KBM-7 (cell line): ENCODE results near the gene DEF6.
A peak's percentile ranks its signal among the peaks of the same experiment; 100 is the strongest.
"Not testable (repeated sequence)": the region's sequence is repeated elsewhere in the genome, so short reads cannot be mapped to it uniquely, and the experiment has no call there.

ENCODE experiments used
- DNase-seq: peaks from one replicate; pipeline ENCODE4 v3.0.0-alpha.2; 2015
- in situ Hi-C: fragments of 300-500 bp; cut with MboI; formaldehyde crosslinking; loops from 2 replicates; pipeline ENCODE4 v1.14.3; 2020; ENCODE audit warnings: low sequenced_read_pairs, low pct_unique_long_range_greater_than_20kb, mixed read lengths

DEF6 gene

DNA sequence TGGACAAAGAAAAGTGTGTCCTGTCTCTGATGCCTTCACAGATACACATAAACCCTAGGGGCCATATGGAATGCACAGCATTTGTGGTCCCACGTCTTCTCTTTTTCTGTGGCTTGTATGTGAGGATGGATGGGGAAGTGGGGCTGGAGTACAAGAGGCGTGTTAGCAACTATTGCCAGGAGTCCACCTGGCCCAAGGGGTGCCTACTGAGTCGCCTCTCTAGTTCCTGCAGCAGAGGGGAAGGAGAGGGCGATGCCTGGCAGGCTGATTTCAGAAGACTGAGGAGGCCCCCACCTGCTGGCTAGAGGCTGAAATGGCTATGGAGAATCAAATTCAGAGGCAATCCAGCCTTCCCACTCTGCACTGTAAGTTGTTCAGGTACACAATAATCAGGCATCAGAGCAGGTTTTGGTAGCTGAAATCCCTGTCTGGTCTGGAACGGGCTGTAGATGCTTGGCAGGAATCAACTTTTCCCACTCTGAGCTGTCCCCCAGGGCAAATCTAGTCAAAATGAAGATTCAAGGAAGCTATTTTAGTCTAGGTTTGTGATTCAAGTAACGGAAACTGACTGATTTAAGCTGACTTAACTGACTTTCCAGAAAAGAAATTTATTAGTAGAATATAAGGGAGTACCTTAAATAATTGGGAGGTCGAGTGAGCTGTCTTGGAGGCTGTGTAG, 29.9 kb downstream of the DEF6 start:
- in situ Hi-C loops, result no loop called here
- peak; percentile 76 for DNase-seq

DNA sequence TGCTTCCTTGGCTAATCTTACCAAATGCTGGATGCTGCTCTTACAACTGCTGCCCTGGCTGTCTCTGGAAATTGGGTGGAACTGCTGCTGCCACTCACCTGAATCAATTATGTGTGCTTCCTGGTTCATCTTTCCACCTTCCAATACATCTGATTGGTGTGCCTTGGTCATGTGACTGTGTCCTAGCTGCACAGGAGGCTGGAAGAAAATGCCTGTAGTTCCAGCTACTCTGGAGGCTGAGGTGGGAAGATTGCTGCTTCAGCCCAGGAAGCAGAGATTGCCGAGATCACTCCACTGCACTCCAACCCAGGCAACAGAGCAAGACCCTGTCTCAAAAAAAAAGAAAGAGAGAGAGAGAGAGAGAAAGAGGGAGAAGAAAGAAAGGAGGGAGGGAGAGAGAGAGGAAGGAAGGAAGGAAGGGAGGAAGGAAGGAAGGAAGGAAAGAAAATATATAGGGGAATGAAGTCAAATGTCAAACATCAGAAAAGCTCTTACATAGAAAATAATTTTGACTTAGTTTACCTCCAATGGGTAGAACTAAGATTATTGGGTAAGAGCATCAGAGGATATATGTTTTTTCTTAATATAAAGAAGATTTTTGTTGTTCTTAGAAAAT, 30.6 kb downstream of the DEF6 start:
- no peak for DNase-seq
- in situ Hi-C loops, result no loop called here

DNA sequence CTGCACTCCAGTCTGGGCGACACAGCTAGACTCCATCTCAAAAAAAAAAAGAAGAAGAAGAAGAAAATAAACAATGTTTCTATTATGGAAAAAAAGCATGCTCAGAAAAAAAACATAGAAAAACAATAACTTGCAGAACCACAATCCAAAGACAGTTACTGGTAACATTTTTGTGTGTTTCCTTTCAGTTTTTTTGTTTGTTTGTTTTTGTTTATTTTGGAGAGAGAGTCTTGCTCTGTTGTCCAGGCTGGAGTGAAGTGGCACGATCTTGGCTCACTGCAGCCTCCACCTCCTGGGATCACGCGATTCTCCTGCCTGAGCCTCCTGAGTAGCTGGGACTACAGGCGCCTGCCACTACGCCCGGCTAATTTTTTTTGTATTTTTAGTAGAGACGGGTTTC, 31.3 kb downstream of the DEF6 start:
- DNase-seq, in situ Hi-C loops: not testable (repeated sequence)

DNA sequence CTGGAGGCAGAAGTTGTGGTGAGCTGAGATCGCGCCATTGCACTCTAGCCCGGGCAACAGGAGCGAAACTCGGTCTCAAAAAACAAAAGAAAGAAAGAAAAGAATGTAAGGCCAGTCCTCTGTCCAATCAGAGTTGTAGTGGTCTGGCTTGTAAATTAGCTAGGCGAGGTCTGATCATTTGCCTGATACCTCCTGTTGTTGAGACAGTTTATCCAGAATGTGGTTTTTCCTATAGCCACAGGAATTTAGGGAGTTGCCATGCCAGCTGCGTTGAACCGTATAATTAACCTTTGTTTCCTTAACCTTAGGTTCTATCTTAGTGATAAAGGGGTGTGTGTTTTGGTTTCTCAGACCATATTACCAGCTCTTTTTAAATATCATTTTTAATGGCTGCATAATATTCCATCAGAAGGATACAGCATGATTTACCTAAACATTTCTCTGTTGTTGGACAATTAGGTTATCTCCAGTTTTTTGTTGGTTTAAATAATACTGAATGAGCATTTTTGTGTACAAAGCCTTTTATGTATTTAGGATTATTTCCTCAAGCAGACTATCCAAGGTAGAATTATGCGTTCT, 33.0 kb downstream of the DEF6 start:
- no peak for DNase-seq
- in situ Hi-C loops, result no loop called here

DNA sequence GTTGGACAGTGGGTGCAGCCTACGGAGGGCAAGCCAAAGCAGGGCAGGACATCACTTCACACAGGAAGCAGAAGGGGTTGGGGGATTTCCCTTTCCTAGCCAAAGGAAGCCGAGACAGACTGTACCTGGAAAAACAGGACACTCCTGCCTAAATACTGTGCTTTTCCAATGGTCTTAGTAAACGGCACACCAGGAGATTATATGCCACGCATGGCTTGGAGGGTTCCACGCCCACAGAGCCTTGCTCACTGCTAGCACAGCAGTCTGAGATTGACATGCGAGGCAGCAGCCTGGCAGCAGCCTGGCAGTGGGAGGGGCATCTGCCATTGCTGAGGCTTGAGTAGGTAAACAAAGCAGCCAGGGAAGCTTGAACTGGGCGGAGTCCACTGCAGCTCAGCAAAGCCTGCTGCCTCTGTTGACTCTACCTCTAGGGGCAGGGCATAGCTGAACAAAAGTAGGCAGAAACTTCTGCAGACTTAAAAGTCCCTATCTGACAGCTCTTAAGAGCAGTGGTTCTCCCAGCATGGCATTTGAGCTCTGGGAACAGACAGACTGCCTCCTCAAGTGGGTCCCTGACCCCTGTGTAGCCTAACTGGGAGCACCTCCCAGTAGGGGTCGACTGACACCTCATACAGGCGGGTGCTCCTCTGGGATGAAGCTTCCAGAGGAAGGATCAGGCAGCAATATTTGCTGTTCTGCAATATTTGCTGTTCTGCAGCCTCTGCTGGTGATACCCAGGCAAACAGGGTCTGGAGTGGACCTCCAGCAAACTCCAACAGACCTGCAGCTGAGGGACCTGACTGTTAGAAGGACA, 34.7 kb downstream of the DEF6 start:
- DNase-seq, in situ Hi-C loops: not testable (repeated sequence)

DNA sequence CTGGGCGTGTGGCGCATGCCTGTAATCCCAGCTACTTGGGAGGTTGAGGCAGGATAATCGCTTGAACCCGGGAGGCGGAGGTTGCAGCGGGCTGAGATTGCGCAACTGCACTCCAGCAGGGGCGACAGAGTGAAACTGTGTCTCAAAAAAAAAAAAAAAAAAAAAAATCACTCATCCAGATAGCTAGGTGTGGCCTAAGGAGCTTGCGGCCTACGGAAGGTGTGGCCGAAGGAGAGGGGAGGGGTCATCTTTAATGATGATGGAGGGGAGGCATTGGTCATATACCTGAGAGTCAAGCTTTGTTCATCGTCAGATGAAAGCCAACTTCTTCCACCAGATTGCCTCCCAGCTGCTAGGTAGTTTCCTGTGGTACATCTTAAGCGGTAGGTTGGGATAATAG, 43.9 kb downstream of the DEF6 start:
- DNase-seq, result peak; percentile 35
- in situ Hi-C loops, result no loop called here

DNA sequence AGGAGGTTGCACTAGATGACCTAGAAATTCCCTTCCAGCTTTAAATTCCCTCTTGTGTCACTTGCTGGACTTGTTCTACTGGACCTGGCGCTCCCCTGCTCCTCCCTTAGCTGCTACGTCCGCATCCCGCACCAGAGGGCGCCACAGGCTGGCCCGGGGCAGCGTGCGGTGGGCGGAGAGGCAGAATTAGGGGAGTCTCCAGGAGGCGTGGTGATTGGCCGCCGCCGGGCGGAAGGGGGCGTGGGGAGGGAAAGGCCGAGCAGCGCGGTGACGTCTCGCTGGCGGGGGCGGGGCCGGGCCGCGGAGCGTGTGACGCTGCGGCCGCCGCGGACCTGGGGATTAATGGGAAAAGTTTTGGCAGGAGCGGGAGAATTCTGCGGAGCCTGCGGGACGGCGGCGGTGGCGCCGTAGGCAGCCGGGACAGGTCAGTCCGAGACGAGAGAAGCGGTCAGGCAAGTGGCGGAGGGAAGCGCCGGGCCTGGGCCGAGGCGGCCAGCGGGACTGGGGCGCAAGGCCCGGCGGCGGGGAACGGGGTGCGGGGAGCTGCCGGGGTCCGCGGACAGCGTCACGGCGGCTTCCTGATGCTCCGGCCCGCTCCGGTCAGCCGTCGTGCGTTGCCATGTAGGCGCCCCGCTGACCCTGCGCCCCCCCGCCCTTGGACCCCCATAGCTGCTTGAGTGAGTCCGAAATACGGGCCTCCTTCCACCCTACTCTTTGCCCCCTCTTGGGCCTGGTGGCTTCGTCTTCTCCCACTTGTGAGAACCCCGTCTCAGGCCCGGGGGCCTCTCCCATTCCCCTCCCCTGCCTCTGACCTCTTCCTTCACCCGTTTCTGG, 44.9 kb downstream of the DEF6 start, which contains the start of gene PPARD:
PPARD (plus strand) TSS at position 301 of the 834 bp plus-strand sequence. CDS start 68,530 bp downstream, outside the sequence.
- in situ Hi-C loops, result no loop called here
- DNase-seq, result peak; percentile 95

DNA sequence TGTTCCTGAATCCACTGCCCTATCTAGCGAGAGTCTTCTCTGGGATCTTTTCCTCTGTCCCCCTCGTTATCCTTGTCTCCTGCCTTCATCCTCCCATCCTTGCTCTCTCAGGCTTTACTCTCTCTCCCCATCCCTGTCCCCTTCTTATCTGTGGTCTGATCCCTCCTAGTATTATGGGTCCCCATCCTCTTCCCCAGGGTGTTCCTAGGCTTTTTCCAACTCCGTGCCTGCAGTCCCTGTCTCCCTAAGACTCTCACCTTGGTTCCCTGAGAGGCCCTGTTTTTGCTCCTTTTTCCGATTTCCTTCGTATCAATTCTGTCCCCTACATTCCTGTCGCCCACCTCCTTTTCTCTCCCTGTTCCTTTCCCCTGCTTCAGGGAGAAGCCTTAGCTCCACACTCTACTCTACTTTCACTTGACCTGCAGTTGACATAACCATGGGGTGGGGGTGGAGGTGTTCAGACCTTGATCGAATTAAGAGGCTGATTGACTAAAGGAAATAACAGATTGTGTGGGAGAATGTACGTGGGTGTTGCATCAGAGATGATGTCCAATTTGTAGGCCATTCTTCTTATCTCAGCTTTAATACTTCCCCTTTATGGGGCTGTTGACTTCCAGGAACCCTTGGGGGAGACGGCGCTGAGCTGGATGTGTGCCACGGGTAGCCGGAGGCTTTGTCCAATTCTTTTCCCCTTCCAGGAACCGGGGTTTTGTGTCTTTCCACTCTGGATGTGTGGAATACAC, 45.6 kb downstream of the DEF6 start:
- DNase-seq, result peak; percentile 77
- in situ Hi-C loops, result no loop called here

DNA sequence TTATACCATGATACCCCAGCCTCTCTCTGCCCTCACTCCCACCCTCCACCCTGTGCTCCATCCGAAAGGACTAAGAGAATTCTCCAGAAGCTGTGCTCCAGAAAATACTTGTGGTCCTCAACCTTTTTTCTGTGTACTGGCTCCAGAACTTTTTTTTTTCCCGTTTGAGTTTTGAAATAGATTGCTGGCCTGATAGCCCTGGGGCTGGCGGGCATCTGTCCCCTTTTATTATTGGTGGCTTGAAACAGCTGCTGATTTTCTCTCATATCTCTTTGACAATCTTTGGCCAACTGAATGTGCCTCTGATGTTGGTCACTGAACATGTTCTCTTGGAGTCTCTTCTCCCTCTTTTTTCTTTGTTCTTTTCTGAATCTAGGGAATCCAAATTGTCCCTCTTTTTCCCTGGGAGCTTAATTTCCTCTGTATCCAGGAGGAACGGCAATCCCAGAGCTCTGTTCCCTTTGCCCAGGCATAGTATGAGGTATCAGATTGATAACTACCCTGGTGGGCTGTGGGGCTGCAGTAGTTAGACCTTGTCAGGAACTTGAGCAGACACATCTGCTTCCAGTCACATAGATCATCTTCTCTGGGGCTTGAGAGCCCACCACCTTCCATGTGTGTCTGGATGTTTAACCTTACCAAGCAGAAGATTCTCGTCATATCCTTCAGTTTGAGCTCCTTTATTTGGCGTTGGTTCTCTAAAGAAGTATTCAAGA, 46.4 kb downstream of the DEF6 start:
- no peak for DNase-seq
- in situ Hi-C loops, result no loop called here

DNA sequence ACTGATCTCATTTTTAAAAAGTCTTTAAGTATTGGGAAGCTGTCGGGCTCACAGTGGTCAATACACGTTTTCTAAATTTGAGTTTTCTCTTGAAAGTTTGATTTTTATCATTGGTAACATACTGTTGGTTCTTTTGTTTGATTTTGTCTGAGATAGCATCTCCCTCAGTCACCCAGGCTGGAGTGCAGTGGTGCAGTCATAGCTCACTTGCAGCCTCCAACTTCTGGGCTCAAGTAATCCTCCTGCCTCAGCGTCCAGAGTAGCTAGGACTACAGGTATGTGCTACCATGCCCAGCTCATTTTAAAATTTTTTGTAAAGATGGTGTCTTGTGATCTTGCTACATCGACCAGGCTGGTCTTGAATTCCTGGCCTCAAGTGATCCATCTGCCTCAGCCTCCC, 53.8 kb downstream of the DEF6 start:
- in situ Hi-C loops, result no loop called here
- DNase-seq, result no peak

DNA sequence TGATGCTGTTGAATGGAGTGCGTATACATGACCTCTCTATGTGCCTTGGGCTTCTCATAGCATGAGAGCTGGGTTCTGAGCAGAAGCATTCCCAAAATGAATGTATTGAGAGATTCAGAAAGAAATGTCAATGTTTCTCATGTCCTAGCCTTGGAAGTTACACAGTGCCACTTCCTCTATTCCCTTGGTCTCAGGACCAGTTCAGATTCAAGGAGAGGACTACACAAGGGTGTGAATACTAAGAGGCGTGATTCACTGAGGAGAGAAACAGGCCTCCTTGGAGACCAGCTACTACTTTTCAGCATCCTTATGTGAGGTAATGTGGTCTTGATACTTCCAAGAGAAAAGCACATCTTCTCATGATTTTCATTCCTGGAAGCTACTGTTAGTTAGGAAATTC, 55.1 kb downstream of the DEF6 start:
- in situ Hi-C loops, result no loop called here
- no peak for DNase-seq

DNA sequence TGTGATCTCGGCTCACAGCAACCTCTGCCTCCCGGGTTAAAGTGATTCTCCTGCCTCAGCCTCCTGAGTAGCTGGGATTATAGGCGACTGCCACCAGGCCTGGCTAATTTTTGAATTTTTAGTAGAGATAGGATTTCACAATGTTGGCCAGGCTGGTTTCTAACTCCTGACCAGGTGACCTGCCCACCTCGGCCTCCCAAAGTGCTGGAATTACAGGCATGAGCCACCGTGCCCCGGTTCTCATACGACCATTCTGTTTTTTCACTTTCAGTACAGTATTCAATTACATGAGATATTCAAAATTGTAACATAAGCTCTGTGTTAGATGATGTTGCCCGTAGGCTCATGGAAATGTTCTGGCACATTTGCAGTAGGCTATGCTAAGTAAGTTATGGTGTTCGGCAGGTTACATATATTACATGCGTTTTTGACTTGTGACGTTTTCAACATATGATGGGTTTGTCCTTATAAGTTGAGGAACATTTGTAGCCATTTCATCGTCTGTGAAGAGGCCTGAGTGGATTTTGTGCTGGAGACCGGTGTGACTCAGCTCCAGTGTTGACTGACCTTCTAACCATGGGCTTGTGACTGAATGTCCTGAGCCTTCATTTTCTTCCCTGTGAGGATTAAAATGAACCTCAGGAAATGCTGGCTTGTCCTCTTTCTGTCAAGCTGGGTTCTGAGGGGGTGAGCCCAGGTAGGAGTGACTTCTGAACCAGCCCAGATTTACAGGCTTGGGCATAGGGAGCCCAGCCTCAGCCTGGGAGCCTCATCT, 56.9 kb downstream of the DEF6 start:
- no peak for DNase-seq
- in situ Hi-C loops, result no loop called here

DNA sequence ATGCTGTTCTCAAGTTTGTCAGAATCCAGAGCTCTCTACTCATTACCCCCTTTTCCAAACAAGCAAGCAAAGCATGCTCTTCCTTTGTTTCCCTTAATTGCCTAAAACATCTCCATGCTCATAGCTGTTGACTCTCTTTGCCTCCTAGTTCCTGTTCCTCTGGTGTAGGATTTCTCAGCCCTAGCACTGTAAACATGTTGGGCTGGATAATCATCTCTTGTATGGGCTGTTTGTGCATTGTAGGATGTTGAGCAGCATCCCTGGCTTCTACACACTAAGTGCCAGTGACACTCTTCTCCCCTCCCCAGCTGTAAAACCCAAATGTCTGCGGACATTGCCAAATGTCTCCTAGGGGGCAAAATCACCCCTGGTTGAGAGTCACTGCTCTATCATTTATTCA, 58.8 kb downstream of the DEF6 start:
- in situ Hi-C loops, result no loop called here
- no peak for DNase-seq

DNA sequence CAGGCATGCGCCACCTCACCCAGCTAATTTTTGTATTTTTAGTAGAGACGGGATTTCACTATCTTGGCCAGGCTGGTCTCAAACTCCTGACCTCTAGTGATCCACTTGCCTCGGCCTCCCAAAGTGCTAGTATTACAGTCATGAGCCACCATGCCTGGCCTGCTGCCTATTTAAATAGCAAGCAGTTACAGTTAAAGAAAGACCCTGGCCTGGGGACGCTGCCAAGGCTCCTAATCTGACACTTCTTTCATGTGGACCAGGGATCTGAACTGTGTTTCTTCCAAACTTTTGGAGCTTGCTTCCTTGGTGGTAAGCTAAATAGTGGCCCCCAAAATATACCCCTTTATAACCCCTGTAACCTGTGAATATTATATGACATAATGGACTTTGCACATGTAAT, 60.1 kb downstream of the DEF6 start:
- no peak for DNase-seq
- in situ Hi-C loops, result no loop called here

DNA sequence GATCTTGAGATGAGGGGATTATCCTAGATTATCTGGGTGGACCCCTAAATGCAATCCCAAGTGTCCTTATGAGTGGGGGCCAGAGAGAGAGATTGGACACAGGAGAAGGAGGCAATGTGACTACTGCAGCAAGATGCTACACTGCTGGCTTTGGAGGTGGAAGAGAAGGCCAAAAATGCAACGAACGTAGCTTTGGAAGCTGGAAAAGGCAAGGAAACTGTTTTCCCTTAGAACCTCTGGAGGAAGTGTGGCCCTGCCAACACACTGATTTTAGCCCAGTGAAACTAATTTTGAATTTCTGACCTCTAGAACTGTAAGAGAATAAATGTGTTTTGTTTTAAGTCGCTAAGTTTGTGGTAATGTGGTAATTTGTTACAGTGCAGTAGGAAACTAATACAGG, 60.5 kb downstream of the DEF6 start:
- in situ Hi-C loops, result no loop called here
- no peak for DNase-seq

DNA sequence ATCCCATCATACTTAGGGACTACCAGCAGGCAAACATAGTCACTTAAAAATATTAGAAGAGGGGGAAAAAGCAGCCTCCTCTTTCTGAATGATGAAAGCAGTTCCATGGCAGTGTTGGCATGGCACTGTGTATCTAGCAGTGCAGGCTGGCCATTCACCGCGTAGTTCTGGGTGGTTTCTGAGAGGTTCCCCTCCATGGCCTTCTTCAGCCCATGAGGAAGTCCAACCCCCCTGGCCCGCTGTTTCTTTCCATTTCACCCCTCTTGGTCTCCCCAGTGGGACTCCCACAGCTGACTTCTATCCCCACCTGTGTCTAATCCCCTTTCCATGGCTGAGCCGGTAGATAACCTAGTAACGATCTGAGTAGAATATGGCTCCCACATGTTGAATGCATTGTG, 61.7 kb downstream of the DEF6 start:
- no peak for DNase-seq
- in situ Hi-C loops, result no loop called here

DNA sequence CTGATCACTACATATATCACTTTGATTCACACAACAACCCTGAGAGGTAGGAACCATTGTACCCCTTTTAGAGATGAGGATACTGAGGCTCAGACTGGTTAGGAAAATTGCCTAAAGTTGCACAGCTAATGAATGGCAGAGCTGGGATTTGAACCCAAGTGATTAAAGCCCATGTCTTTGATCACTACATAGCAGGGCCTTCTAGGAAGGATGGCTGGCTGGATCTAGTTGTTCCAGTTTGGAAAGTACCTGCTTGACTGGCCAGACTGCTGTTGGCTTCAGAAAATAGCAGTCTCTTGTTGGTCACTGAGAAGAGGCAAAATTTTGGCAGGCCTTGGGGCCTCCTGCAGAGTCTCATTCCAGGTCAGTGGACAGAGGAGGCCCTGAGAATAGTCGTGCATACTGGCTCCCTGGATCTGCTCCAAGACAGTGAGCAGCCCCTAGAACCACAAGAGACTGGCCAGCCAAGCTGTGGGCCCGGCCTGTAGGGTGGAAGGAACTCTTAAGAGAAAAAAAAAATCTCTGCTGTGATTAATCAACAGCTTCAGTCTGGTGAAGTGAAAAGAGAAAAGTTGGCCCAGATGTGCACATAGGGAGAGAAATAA, 62.2 kb downstream of the DEF6 start:
- no peak for DNase-seq

More for the DNA sequence above, 62.2 kb downstream of the DEF6 start:
- in situ Hi-C loops, result no loop called here
